Brain microvascular endothelial cell (primary cell): ENCODE measurements around the gene PTGDS.

ENCODE experiments used
- DNase-seq: peaks from one replicate; pipeline ENCODE4 v3.0.0-alpha.2; 2020
- H3K27ac ChIP-seq: fragments of 250-450 bp; sonication (Bioruptor Pico); 2 replicates; pipeline ENCODE4 v1.5.1; 2020; ENCODE audit warnings: mild to moderate bottlenecking, moderate library complexity
- H3K27me3 ChIP-seq: fragments of 250-450 bp; sonication (Bioruptor Pico); replicated peaks from 2 replicates; pipeline ENCODE4 v1.5.1; 2020; ENCODE audit warnings: mild to moderate bottlenecking
- H3K36me3 ChIP-seq: fragments of 250-450 bp; sonication (Bioruptor Pico); replicated peaks from 2 replicates; pipeline ENCODE4 v1.5.1; 2020; ENCODE audit warnings: mild to moderate bottlenecking
- H3K4me3 ChIP-seq: 2 replicates; pipeline ENCODE4 v1.5.1; 2011; ENCODE audit warnings: low read depth, mild to moderate bottlenecking, control low read depth, low read length, moderate library complexity
- in situ Hi-C: cut with HindIII; loops from 2 replicates; pipeline ENCODE4 v1.10.0; 2017; ENCODE audit warnings: low sequenced_read_pairs, low pct_ligation_motif_present
- TF ChIP-seq, protein P1 (sequence below): IDR thresholded peaks from 2 replicates; pipeline ENCODE4 v1.5.1; 2011; ENCODE audit warnings: low read depth, mild to moderate bottlenecking, moderate library complexity, low read length, control low read depth, inconsistent platforms; ENCODE audit errors: missing control alignments

PTGDS gene

DNA sequence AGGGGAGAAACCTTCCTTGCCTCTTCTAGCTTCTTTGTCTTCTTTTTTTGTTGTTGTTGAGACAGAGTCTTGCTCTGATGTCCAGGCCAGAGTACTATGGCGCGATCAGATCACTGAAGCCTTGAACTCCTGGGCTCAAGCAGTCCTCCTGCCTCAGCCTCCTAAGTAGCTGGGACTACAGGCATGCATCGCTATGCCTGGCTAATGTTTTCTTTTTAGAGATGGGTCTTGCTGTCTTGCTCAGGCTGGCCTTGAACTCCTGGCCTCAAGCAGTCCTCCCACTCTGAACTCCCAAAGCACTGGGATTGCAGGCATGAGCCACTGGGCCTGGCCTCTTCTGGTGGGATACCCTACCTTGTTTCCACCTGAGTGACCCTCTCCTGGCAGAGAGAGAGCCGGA is 11.6 kb downstream of the PTGDS start:
- no peaks in the 10 kb centered on the region for H3K36me3 ChIP-seq
- in situ Hi-C loops = no loop called here
- no peak overlapping the region for H3K27ac ChIP-seq
- no peak for DNase-seq
- no peak overlapping the region for H3K4me3 ChIP-seq
- H3K27me3 ChIP-seq = peaks cover 23% of the 10 kb centered on the region
- TF ChIP-seq, protein P1, sequence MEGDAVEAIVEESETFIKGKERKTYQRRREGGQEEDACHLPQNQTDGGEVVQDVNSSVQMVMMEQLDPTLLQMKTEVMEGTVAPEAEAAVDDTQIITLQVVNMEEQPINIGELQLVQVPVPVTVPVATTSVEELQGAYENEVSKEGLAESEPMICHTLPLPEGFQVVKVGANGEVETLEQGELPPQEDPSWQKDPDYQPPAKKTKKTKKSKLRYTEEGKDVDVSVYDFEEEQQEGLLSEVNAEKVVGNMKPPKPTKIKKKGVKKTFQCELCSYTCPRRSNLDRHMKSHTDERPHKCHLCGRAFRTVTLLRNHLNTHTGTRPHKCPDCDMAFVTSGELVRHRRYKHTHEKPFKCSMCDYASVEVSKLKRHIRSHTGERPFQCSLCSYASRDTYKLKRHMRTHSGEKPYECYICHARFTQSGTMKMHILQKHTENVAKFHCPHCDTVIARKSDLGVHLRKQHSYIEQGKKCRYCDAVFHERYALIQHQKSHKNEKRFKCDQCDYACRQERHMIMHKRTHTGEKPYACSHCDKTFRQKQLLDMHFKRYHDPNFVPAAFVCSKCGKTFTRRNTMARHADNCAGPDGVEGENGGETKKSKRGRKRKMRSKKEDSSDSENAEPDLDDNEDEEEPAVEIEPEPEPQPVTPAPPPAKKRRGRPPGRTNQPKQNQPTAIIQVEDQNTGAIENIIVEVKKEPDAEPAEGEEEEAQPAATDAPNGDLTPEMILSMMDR = no peak

DNA sequence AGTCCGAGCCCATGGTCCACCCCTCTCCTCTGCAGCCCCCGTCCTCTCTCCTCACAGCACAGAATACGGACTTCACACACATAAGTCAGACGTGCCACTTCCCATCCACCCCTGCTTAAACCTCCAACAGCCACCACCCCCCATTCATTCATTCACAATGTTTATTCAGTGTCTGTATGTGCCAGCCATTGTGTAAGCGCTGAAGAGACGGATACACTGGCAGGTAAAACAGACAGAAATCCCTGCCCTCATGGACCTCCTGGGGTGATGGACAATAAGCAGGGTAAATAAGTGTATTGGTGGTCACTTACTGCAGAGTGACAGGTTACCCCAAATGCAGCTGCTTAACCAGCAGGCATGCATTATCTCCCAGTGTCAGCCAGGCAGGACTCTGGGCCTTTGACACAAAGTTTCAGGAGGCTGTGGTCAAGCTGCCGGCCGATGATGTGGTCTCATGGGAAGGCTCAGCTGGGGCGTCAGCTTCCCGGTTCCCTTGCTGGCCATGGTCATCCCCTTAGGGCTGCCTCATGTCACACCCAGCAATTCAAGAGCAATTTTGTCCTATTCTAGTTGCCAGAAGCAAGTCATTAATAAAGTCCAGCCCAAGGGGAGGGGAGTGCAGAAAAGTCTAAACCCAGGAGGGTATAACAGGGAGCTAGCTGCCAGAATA is 13.1 kb downstream of the PTGDS start:
- TF ChIP-seq, protein P1 = no peak
- Histone ChIP-seq H3K4me3 (no peak overlapping the region), H3K27me3 (peaks cover 11% of the 10 kb centered on the region), H3K36me3 (no peaks in the 10 kb centered on the region), H3K27ac (no peak overlapping the region)
- no peak for DNase-seq
- in situ Hi-C loops = no loop called here

DNA sequence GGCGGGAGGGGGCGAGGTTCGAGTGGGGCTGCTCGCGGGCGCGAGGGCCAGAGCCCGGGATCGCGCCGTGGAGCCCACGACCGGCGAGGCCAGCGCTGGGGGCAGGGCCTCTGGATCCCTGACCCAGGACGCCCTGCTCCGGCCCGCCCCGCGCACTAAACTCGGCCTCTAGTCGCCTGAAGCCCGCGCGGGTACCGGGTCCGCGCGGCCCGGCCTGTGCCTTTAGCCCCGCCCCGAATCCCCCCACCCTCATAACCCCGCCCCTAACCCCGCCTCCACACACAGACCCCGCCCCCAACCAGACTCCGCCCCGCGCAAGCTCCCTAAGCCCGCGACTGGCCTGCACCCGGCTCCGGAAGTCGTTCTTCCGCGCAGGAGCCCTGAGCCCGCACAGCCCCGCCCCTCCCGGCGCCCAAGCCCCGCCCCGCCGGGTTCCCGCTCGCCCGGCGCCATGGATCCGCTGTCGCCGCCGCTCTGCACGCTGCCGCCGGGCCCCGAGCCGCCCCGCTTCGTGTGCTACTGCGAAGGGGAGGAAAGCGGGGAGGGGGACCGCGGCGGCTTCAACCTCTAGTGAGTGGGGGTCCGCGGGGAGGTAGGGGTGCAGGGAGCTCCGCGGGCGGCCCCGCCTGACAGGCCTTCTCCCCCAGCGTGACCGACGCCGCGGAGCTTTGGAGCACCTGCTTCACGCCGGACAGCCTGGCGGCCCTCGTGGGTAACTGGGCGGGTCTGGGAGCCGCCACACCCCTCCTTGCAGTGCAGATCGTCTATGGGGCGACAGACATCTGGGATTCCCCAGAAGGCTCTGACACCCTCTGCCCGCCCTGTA is 14.9 kb downstream of the PTGDS start, which contains the start of gene PAXX:
Gene PAXX (plus strand): TSS at position 430 of the 826 bp plus-strand sequence. CDS start 22 bp downstream, at position 452.
- in situ Hi-C loops = no loop called here

DNA sequence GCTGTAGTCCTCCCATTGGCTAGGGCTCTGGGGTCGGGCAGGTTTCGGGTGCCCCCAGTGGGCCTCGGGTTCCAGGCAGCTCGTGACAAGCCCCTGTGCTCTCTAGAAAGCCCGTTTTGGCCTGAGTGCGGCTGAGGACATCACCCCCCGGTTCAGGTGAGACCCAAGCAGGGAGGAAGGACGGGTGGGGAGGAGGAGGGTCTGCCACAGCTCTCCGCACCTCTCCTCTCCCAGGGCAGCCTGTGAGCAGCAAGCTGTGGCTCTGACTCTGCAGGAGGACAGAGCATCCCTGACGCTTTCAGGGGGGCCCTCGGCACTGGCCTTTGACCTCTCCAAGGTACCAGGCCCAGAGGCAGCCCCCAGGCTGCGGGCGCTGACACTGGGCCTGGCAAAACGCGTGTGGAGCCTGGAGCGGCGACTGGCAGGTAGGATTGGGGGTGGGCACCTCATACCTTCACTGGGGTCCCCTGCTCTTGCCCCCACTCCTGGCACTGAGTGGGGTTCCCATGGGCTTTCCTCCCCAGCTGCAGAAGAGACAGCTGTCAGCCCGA is 15.6 kb downstream of the PTGDS start:
- in situ Hi-C loops = no loop called here
- TF ChIP-seq, protein P1 = no peak
- H3K4me3 ChIP-seq = peak overlapping the region; percentile 65
- no peak for DNase-seq
- H3K27me3 ChIP-seq = no peaks in the 10 kb centered on the region
- H3K27ac ChIP-seq = no peak overlapping the region
- no peaks in the 10 kb centered on the region for H3K36me3 ChIP-seq

More for the DNA sequence above, 14.9 kb downstream of the PTGDS start, which contains the start of gene PAXX:
- no peaks in the 10 kb centered on the region for H3K36me3 ChIP-seq
- H3K27ac ChIP-seq = peak within 1 kb of the TSS; percentile 53
- DNase-seq = peak; percentile 72
- H3K27me3 ChIP-seq = no peaks in the 10 kb centered on the region
- peak within 1 kb of the TSS; percentile 65 for H3K4me3 ChIP-seq
- TF ChIP-seq, protein P1 = no peak

DNA sequence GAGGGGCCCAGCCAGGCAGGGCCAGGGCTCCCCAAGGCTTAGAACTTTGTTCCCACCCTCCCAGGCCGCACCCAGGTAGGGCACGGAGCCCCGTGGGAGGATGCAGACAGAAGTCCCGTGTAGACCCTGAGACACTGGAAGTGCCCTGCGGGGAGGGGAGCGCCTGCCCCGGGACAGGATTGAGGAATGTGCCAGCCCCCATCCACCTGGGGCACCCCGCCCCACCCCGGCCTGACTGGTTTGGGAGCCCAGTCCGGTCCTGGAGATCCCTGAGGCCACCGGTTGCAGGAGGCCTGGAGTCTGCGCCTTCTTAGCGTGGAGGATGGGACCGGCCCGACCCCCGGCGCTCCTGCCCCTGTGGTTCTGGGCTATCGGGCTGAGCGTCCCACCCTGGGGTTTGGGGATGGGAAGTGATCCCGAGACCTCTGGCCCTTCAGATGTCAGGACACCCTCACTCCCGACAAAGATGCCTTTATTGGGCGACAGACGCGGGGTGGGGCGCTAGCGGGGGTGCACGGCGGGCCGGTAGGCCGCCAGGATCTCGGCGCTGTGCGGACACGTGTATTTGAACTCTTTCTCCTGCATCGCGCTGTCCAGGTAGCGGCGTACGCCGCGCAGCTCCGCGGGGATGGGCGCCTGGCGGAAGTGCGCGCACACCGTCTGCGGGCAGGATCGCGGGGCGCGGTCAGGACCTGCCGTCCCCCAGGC is 17.0 kb downstream of the PTGDS start:
- no peak overlapping the region for H3K27ac ChIP-seq
- no peaks in the 10 kb centered on the region for H3K27me3 ChIP-seq
- DNase-seq = no peak
- H3K36me3 ChIP-seq = no peaks in the 10 kb centered on the region
- no peak overlapping the region for H3K4me3 ChIP-seq
- in situ Hi-C loops = no loop called here
- TF ChIP-seq, protein P1 = no peak
